T-helper 1 cell treated with Interleukin-12 subunit alpha and Interleukin-12 subunit beta and Interleukin-4 antibody, amounts not matched to agents 30 μg/mL and 1 μg/mL, for 36 hours (primary cell): ENCODE data around the gene SYNDIG1L.
"Not testable (repeated sequence)": the region's sequence is repeated elsewhere in the genome, so short reads cannot be mapped to it uniquely, and the experiment has no call there.

Source experiments
- H3K27ac Mint-ChIP-seq: one replicate; pipeline ENCODE4 v1.8.0; 2021; ENCODE audit warnings: mild to moderate bottlenecking, mixed read lengths
- H3K27me3 Mint-ChIP-seq: one replicate; pipeline ENCODE4 v1.8.0; 2021; ENCODE audit warnings: low read depth, mixed read lengths
- H3K36me3 Mint-ChIP-seq: one replicate; pipeline ENCODE4 v1.8.0; 2021; ENCODE audit warnings: low read depth, mixed read lengths
- H3K4me1 Mint-ChIP-seq: one replicate; pipeline ENCODE4 v1.8.0; 2021; ENCODE audit warnings: low read depth, mixed read lengths
- H3K4me3 Mint-ChIP-seq: one replicate; pipeline ENCODE4 v1.8.0; 2021; ENCODE audit warnings: mild to moderate bottlenecking, moderate library complexity, mixed read lengths
- H3K9me3 Mint-ChIP-seq: one replicate; pipeline ENCODE4 v1.8.0; 2021; ENCODE audit warnings: mixed read lengths

The SYNDIG1L gene

GRCh38 chr14:74454397-74454796 is 28.4 kb upstream of the SYNDIG1L start:
- H3K4me3 Mint-ChIP-seq, H3K4me1 Mint-ChIP-seq, H3K27ac Mint-ChIP-seq, H3K9me3 Mint-ChIP-seq, H3K36me3 Mint-ChIP-seq: not testable (repeated sequence)
- H3K27me3 Mint-ChIP-seq = peaks cover 41% of the 10 kb centered on the region

- peaks cover 40% of the 10 kb centered on the region for H3K27me3 Mint-ChIP-seq
- no peak overlapping the region for H3K4me3 Mint-ChIP-seq
- H3K36me3 Mint-ChIP-seq = no peaks in the 10 kb centered on the region
- H3K9me3 Mint-ChIP-seq = no peaks in the 10 kb centered on the region
- no peak overlapping the region for H3K27ac Mint-ChIP-seq
- H3K4me1 Mint-ChIP-seq = no peaks in the 10 kb centered on the region
These were observed 18.9 kb upstream of the SYNDIG1L start for GRCh38 chr14:74444866-74445265.

GRCh38 chr14:74442757-74443156 is 16.7 kb upstream of the SYNDIG1L start:
- Mint-ChIP-seq H3K27ac (no peak overlapping the region), H3K4me3 (no peak overlapping the region), H3K9me3 (no peaks in the 10 kb centered on the region), H3K27me3 (peaks cover 26% of the 10 kb centered on the region), H3K4me1 (no peaks in the 10 kb centered on the region), H3K36me3 (no peaks in the 10 kb centered on the region)

GRCh38 chr14:74441113-74441512 is 15.1 kb upstream of the SYNDIG1L start:
- Mint-ChIP-seq H3K4me1 (no peaks in the 10 kb centered on the region), H3K9me3 (no peaks in the 10 kb centered on the region), H3K27ac (no peak overlapping the region), H3K4me3 (no peak overlapping the region), H3K36me3 (no peaks in the 10 kb centered on the region), H3K27me3 (peaks cover 24% of the 10 kb centered on the region)

- H3K27ac Mint-ChIP-seq = no peak overlapping the region
- H3K4me1 Mint-ChIP-seq = no peaks in the 10 kb centered on the region
- H3K27me3 Mint-ChIP-seq = peaks cover 31% of the 10 kb centered on the region
- H3K36me3 Mint-ChIP-seq = no peaks in the 10 kb centered on the region
- H3K9me3 Mint-ChIP-seq = no peaks in the 10 kb centered on the region
- no peak overlapping the region for H3K4me3 Mint-ChIP-seq
These were observed 12.4 kb upstream of the SYNDIG1L start for GRCh38 chr14:74438351-74438915.

GRCh38 chr14:74437496-74438053 is 11.6 kb upstream of the SYNDIG1L start:
- Mint-ChIP-seq H3K4me1 (no peaks in the 10 kb centered on the region), H3K4me3 (no peak overlapping the region), H3K36me3 (no peaks in the 10 kb centered on the region), H3K27me3 (peaks cover 23% of the 10 kb centered on the region), H3K9me3 (no peaks in the 10 kb centered on the region), H3K27ac (no peak overlapping the region)

- Mint-ChIP-seq H3K4me1 (no peaks in the 10 kb centered on the region), H3K27ac (no peak overlapping the region), H3K36me3 (no peaks in the 10 kb centered on the region), H3K27me3 (peaks cover 25% of the 10 kb centered on the region), H3K9me3 (no peaks in the 10 kb centered on the region), H3K4me3 (no peak overlapping the region)
These were observed 8.3 kb upstream of the SYNDIG1L start for GRCh38 chr14:74434294-74434693.

- H3K27ac Mint-ChIP-seq = no peak overlapping the region
- H3K36me3 Mint-ChIP-seq = no peaks in the 10 kb centered on the region
- H3K4me1 Mint-ChIP-seq = peaks cover 2% of the 10 kb centered on the region
- H3K4me3 Mint-ChIP-seq = no peak overlapping the region
- no peaks in the 10 kb centered on the region for H3K9me3 Mint-ChIP-seq
- H3K27me3 Mint-ChIP-seq = peaks cover 42% of the 10 kb centered on the region
These were observed 4.0 kb upstream of the SYNDIG1L start for GRCh38 chr14:74429991-74430390.

GRCh38 chr14:74429221-74429691 is 3.2 kb upstream of the SYNDIG1L start:
- Mint-ChIP-seq H3K4me1 (peaks cover 2% of the 10 kb centered on the region), H3K4me3 (no peak overlapping the region), H3K36me3 (no peaks in the 10 kb centered on the region), H3K27me3 (peaks cover 45% of the 10 kb centered on the region), H3K9me3 (no peaks in the 10 kb centered on the region), H3K27ac (no peak overlapping the region)

- peaks cover 2% of the 10 kb centered on the region for H3K4me1 Mint-ChIP-seq
- H3K27ac Mint-ChIP-seq = no peak overlapping the region
- peaks cover 47% of the 10 kb centered on the region for H3K27me3 Mint-ChIP-seq
- H3K4me3 Mint-ChIP-seq = no peak overlapping the region
- H3K9me3 Mint-ChIP-seq = no peaks in the 10 kb centered on the region
- no peaks in the 10 kb centered on the region for H3K36me3 Mint-ChIP-seq
These were observed 1.6 kb upstream of the SYNDIG1L start for GRCh38 chr14:74427651-74428050.

GRCh38 chr14:74425525-74426201 is 347 bp downstream of the SYNDIG1L start:
- H3K9me3 Mint-ChIP-seq = no peaks in the 10 kb centered on the region
- no peaks in the 10 kb centered on the region for H3K36me3 Mint-ChIP-seq
- peaks cover 2% of the 10 kb centered on the region for H3K4me1 Mint-ChIP-seq
- H3K27ac Mint-ChIP-seq = no peak overlapping the region
- no peak overlapping the region for H3K4me3 Mint-ChIP-seq
- peaks cover 54% of the 10 kb centered on the region for H3K27me3 Mint-ChIP-seq

GRCh38 chr14:74424606-74425005 is 1.4 kb downstream of the SYNDIG1L start:
- peaks cover 2% of the 10 kb centered on the region for H3K4me1 Mint-ChIP-seq
- peaks cover 54% of the 10 kb centered on the region for H3K27me3 Mint-ChIP-seq
- no peaks in the 10 kb centered on the region for H3K36me3 Mint-ChIP-seq
- H3K9me3 Mint-ChIP-seq = no peaks in the 10 kb centered on the region
- no peak overlapping the region for H3K4me3 Mint-ChIP-seq
- H3K27ac Mint-ChIP-seq = no peak overlapping the region

- H3K9me3 Mint-ChIP-seq = no peaks in the 10 kb centered on the region
- H3K4me3 Mint-ChIP-seq = no peak overlapping the region
- no peak overlapping the region for H3K27ac Mint-ChIP-seq
- peaks cover 49% of the 10 kb centered on the region for H3K27me3 Mint-ChIP-seq
- no peaks in the 10 kb centered on the region for H3K36me3 Mint-ChIP-seq
- peaks cover 2% of the 10 kb centered on the region for H3K4me1 Mint-ChIP-seq
These were observed 2.8 kb downstream of the SYNDIG1L start for GRCh38 chr14:74423246-74423645.

GRCh38 chr14:74421981-74422380 is 4.0 kb downstream of the SYNDIG1L start:
- H3K36me3 Mint-ChIP-seq = no peaks in the 10 kb centered on the region
- H3K9me3 Mint-ChIP-seq = no peaks in the 10 kb centered on the region
- H3K4me1 Mint-ChIP-seq = peaks cover 2% of the 10 kb centered on the region
- H3K27ac Mint-ChIP-seq = no peak overlapping the region
- no peak overlapping the region for H3K4me3 Mint-ChIP-seq
- H3K27me3 Mint-ChIP-seq = peaks cover 37% of the 10 kb centered on the region

GRCh38 chr14:74419086-74419485 is 6.9 kb downstream of the SYNDIG1L start:
- Mint-ChIP-seq H3K4me1 (no peaks in the 10 kb centered on the region), H3K9me3 (no peaks in the 10 kb centered on the region), H3K27ac (no peak overlapping the region), H3K4me3 (no peak overlapping the region), H3K36me3 (no peaks in the 10 kb centered on the region), H3K27me3 (peaks cover 24% of the 10 kb centered on the region)
